ENCODE results near the gene DUS1L.
A peak's percentile ranks its signal among the peaks of the same experiment; 100 is the strongest.

The DUS1L gene

DNA sequence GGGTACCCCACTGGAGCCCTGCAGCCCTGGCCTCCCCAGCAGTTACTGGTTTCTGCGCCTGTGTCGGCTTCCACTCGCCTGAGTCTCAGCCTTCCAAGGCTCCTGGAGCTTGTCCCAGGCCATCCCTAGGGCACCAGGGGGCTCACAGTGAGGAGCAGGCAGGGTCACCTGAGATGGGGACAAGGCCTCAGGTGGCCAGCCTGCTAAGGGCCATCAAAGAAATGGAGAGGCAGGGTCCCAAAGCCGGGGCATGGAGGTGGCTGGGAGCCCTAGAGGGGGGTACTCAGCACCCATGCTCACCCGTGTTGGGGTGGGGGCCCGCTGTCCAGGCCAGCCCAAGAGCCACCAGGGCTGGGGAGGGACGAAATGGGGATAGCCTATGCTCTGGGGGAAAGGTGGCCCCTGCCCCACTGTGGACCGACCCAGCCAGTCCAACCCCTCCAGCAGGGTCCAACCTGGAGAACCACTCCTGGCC is 31.1 kb upstream of the DUS1L start:
- H3K27me3 Mint-ChIP-seq = no peaks in the 10 kb centered on the region
- peaks cover 4% of the 10 kb centered on the region for H3K36me3 Mint-ChIP-seq
- DNase-seq (ENCODE audit: low spot score in 2 of 2) = no peak
- H3K4me3 Mint-ChIP-seq = peak overlapping the region; percentile 62
- peaks cover 6% of the 10 kb centered on the region for H3K4me1 Mint-ChIP-seq
- no peak overlapping the region for H3K27ac Mint-ChIP-seq
- no peaks in the 10 kb centered on the region for H3K9me3 Mint-ChIP-seq
- ATAC-seq (ENCODE audit: low read depth) = no peak

DNA sequence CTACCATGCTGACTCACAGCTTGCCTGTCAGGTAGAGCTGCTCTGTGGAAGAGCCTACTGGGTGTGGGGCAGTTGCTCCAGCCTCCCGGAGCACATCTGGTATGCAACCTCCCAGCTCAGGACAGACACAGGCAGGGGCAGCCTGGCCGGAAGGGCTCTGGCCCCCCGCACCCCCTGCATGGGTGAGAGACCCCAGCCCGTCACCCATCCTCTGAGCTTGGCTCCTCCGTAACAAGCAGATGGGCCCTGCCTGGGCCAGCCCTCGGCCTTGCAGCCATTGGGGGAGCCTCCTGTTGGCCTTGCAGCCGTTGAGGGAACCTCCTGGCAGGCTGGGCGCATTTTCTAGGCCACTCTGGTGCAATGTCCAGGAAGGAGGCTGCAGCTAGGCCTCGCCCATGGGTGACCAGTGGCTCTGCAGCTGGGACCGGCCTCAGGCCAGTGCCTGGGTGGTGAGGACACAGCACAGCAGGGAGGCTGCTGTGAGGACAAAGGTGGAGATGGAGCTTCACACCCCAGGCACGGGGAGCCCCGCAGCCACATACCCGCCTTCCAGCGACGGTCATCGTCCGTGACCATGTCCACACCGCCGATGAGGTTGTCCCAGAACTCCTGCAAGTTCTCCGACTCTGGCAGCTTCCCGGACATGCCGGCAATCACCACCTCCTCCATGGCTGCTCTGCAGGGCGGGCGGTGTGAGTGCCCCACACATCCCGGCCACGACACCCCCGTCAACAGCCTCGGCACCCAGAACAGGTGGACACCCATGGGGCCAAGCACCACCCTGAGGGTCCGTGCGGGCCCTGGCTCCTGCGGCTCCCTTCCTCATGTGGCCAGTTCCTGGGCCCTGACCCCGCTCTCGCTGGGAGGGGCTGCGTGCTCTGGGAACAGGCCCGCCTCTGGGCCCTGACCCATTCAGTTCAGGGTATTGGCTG is 30.4 kb upstream of the DUS1L start:
- ATAC-seq (ENCODE audit: low read depth) (no peak), DNase-seq (ENCODE audit: low spot score in 2 of 2) (no peak)
- Mint-ChIP-seq H3K4me3 (peak overlapping the region; percentile 17), H3K36me3 (peaks cover 7% of the 10 kb centered on the region), H3K4me1 (peaks cover 6% of the 10 kb centered on the region), H3K27ac (no peak overlapping the region), H3K27me3 (no peaks in the 10 kb centered on the region), H3K9me3 (no peaks in the 10 kb centered on the region)

DNA sequence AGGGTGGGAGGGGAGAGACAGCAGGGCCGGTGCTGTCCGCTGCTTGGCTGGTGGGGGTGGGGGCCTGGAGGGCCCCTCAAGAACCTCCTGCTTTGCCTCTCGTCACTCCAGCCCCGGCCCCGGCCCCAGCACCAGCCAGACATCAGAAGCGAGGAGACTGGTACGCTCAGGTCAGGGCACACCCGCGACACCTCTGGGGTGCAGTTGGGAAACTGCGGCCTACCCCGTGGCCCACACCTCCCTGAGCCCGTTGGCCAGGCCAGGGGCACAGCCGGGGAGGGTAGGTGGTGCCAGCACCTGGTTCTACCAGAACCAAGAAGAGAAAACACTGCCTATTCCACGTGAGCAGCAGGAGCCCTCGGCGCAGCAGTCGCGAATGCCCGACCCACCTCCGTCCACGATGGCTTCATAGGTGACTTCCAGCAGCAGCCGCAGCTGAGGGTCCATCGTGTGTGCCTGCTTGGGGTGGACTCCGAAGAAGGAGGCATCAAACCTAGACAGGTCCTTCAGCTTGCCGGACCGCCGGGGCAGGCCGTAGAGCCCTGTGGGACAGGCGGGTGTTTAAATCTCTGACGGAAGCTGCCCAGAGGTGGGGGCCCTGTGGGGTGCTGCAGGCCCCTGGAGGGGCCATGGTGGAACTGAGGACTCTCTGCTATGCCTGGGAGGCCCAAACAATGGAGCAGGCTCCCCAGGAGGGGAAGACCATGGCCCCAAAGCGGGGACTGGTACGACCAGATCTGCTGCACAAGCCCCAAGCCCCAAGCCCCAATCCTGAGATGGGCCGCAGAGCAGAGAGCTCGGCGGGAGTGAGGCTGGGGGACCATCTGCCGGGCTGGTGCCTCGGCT is 29.6 kb upstream of the DUS1L start:
- no peak overlapping the region for H3K4me3 Mint-ChIP-seq
- H3K27me3 Mint-ChIP-seq = no peaks in the 10 kb centered on the region
- no peaks in the 10 kb centered on the region for H3K9me3 Mint-ChIP-seq
- H3K4me1 Mint-ChIP-seq = peaks cover 6% of the 10 kb centered on the region
- H3K36me3 Mint-ChIP-seq = peaks cover 7% of the 10 kb centered on the region
- ATAC-seq (ENCODE audit: low read depth) (no peak), DNase-seq (ENCODE audit: low spot score in 2 of 2) (no peak)
- no peak overlapping the region for H3K27ac Mint-ChIP-seq

GRCh38 chr17:82092995-82093751 is 27.6 kb upstream of the DUS1L start:
- Mint-ChIP-seq H3K27me3 (no peaks in the 10 kb centered on the region), H3K4me1 (peaks cover 4% of the 10 kb centered on the region), H3K4me3 (no peak overlapping the region), H3K36me3 (peaks cover 9% of the 10 kb centered on the region), H3K9me3 (no peaks in the 10 kb centered on the region), H3K27ac (no peak overlapping the region)
- no peak for DNase-seq (ENCODE audit: low spot score in 2 of 2)
- ATAC-seq (ENCODE audit: low read depth) = no peak

DNA sequence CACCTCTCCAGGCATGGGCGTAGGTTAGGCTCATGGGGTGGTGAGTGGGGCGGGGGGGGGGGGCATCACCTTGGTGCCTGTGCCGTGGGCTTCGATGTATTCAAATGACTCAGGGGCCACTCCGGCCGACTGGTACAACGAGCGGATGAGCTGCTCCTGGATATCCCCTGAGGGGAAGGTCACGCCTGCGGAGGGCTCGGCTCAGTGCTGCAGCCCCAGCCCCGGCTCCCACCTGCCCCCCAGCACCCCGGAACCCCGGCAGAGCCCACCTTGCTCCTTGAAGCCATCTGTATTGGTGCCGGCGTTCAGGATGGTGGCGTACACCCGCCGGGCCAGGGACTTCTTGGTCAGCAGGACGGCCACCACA is 27.0 kb upstream of the DUS1L start:
- DNase-seq (ENCODE audit: low spot score in 2 of 2) (no peak), ATAC-seq (ENCODE audit: low read depth) (no peak)
- Mint-ChIP-seq H3K27ac (no peak overlapping the region), H3K4me3 (no peak overlapping the region), H3K4me1 (peaks cover 4% of the 10 kb centered on the region), H3K36me3 (peaks cover 11% of the 10 kb centered on the region), H3K9me3 (no peaks in the 10 kb centered on the region), H3K27me3 (no peaks in the 10 kb centered on the region)

- Mint-ChIP-seq H3K9me3 (no peaks in the 10 kb centered on the region), H3K4me1 (peaks cover 4% of the 10 kb centered on the region), H3K4me3 (no peak overlapping the region), H3K36me3 (peaks cover 11% of the 10 kb centered on the region), H3K27ac (no peak overlapping the region), H3K27me3 (no peaks in the 10 kb centered on the region)
- ATAC-seq (ENCODE audit: low read depth) (no peak), DNase-seq (ENCODE audit: low spot score in 2 of 2) (no peak)
Observed at GRCh38 chr17:82092094-82092586, 26.5 kb upstream of the DUS1L start.

- H3K4me1 Mint-ChIP-seq = no peaks in the 10 kb centered on the region
- no peaks in the 10 kb centered on the region for H3K27me3 Mint-ChIP-seq
Observed at GRCh38 chr17:82091264-82092066, 25.9 kb upstream of the DUS1L start.

GRCh38 chr17:82090549-82091263 is 25.1 kb upstream of the DUS1L start:
- Mint-ChIP-seq H3K27ac (no peak overlapping the region), H3K27me3 (no peaks in the 10 kb centered on the region), H3K4me3 (no peak overlapping the region), H3K36me3 (peaks cover 11% of the 10 kb centered on the region), H3K4me1 (no peaks in the 10 kb centered on the region), H3K9me3 (no peaks in the 10 kb centered on the region)
- no peak for ATAC-seq (ENCODE audit: low read depth)
- no peak for DNase-seq (ENCODE audit: low spot score in 2 of 2)

More at GRCh38 chr17:82091264-82092066, 25.9 kb upstream of the DUS1L start:
- Mint-ChIP-seq H3K4me3 (no peak overlapping the region), H3K9me3 (no peaks in the 10 kb centered on the region), H3K27ac (no peak overlapping the region), H3K36me3 (peaks cover 11% of the 10 kb centered on the region)
- ATAC-seq (ENCODE audit: low read depth) (no peak), DNase-seq (ENCODE audit: low spot score in 2 of 2) (no peak)

DNA sequence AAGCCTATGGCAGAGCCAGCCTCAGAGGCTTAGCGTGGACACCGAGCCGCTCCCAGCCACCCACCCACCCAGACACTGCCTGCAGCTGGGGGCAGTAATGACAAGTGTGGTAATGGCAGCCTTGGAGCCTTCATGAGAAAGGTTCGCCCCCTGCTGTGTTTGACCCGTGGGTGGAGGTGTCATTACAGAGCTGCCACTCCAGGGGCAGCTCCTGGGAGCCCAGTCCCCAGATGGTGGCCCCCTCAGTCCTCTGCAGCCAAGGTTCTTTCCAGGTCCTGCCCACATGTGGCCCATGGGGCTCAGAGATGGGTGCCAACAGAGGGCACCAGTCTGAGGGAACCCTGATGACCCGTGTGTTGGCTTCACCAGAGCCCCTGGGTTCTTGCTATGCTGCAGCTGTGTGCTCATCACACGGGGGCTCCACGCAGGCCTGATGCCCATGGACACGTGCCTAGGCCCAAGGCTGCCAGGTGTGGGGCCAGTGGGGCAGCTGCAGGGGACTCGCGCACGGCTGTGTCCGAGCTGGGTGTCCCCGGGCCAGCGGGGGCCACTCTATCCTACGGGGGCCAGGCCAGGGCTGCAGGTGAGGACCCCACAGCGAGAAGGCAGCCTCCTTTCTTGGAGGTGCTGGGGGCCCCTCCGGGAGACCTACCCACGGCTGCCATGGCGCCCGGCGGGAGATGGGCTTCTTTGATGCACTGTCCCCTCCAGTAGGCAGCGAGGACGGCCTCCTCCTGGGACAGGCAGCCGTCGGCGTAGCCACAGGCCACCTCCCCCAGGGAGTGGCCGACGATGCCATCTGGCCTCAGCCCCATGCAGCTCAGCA is 24.3 kb upstream of the DUS1L start:
- Mint-ChIP-seq H3K27ac (no peak overlapping the region), H3K4me3 (no peak overlapping the region), H3K36me3 (peaks cover 11% of the 10 kb centered on the region), H3K27me3 (no peaks in the 10 kb centered on the region), H3K4me1 (no peaks in the 10 kb centered on the region), H3K9me3 (no peaks in the 10 kb centered on the region)
- ATAC-seq (ENCODE audit: low read depth) (no peak), DNase-seq (ENCODE audit: low spot score in 2 of 2) (no peak)

DNA sequence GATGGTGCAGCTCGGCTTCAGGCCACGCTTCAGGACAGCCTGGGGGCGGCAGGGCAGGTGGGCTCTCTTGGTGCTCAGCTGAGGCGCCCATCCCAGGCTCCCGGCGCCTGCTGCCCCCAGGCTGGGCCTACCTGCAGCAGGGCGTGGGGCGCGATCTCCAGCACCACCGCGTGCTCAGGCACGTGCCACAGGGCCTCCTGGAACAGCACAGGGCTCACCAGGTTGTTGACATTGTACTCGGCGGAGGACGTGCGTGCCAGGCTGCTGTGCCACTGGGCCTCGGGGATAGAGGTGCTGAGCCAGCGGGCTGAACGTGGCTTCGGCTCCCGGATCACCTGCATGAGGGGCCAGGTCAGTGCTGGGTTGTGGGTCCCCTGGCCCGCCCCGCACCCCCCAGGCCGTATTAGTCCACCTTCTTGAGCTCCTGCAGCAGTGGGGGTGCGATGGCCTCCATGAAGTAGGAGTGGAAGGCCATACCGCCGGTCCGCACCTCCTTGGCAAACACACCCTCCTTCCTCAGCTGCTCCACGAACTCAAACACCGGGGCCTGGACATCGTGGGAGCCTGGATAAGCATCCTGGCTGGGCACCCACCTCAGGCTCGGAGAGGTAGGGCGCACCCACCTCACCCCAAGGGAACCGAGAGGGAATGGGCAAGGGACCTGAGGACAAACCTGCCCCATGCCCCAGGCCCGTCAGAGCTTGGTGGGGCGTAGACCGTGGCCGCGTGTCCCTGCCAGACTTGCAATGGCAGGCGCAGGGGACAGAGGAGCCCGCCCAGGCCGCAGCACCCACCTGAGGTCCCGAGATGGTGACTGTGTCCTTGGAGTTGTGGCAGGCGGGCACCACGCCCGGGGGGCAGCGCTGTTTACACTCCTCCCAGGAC is 23.5 kb upstream of the DUS1L start:
- Mint-ChIP-seq H3K9me3 (no peaks in the 10 kb centered on the region), H3K27me3 (no peaks in the 10 kb centered on the region), H3K4me3 (no peak overlapping the region), H3K4me1 (no peaks in the 10 kb centered on the region), H3K36me3 (peaks cover 14% of the 10 kb centered on the region), H3K27ac (no peak overlapping the region)
- DNase-seq (ENCODE audit: low spot score in 2 of 2) (no peak), ATAC-seq (ENCODE audit: low read depth) (no peak)

Data from memory B cell (primary cell).